ENCODE results near the gene MBD5.

- TF ChIP-seq CTCF (conservative IDR thresholded peaks at IDR 0.05 in 1 of 2, IDR thresholded peaks at IDR 0.05 in 1 of 2; ENCODE audit: extremely low read depth in 1 of 2, insufficient read depth in 1 of 2, low read depth in 1 of 2, low read length in 2 of 2) (no peak), EZH2 (IDR thresholded peaks at IDR 0.05; ENCODE audit: borderline replicate concordance, low read length) (no peak)
Observed at GRCh38 chr2:148046802-148047201, 25.9 kb downstream of the MBD5 start.

Data from mammary epithelial cell (primary cell).